Measurements from ENCODE around the gene CREBRF. TPM values are rescaled to one million over a fixed set of nuclear protein-coding genes. Genes with fewer than 3 reads are reported as not detected.

Gene CREBRF
- total RNA-seq, 2 experiments from 2014 or later = 92.7 to 99.6 TPM

DNA sequence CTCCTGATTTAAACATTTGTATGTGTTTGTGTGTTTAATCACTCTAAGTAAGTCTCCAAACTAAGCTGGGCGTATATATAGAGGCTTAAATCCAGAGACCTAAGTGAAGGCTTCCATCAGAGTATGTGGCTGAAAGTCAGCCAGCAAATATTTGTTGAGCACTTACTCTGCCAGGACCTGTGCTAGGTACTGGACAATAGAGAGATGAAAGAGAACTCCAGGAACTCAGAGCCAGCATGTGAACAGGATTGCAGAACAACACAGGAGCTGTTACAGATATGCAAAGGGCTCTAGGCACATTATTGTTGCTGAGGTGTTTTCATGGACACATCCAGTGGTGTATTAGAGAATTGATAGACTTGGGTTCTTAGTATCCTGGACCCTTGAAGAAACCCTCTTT, 83.5 kb downstream of the CREBRF start:
- Mint-ChIP-seq H3K4me3 (no peak overlapping the region), H3K27ac (no peak overlapping the region), H3K9me3 (no peaks in the 10 kb centered on the region), H3K4me1 (ENCODE audit: low read depth) (peaks cover 7% of the 10 kb centered on the region), H3K36me3 (ENCODE audit: low read depth) (peaks cover 29% of the 10 kb centered on the region), H3K27me3 (no peaks in the 10 kb centered on the region)
- POLR2A ChIA-PET = interaction anchor here (1.6 to 2.9 kb wide), 2 partner anchors 82 to 156 kb away, joined by 8 to 10 read pairs; partner anchors contain the start of gene ATP6V0E1
- no peaks in the 10 kb centered on the region for H3K4me1 ChIP-seq (ENCODE audit: insufficient read depth, low read length)
- TF ChIP-seq, protein P1, sequence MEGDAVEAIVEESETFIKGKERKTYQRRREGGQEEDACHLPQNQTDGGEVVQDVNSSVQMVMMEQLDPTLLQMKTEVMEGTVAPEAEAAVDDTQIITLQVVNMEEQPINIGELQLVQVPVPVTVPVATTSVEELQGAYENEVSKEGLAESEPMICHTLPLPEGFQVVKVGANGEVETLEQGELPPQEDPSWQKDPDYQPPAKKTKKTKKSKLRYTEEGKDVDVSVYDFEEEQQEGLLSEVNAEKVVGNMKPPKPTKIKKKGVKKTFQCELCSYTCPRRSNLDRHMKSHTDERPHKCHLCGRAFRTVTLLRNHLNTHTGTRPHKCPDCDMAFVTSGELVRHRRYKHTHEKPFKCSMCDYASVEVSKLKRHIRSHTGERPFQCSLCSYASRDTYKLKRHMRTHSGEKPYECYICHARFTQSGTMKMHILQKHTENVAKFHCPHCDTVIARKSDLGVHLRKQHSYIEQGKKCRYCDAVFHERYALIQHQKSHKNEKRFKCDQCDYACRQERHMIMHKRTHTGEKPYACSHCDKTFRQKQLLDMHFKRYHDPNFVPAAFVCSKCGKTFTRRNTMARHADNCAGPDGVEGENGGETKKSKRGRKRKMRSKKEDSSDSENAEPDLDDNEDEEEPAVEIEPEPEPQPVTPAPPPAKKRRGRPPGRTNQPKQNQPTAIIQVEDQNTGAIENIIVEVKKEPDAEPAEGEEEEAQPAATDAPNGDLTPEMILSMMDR (IDR thresholded peaks at IDR 0.05) = no peak
- no peaks in the 10 kb centered on the region for H3K27me3 ChIP-seq (ENCODE audit: control insufficient read depth in 1 of 2, insufficient read depth in 2 of 2, low read length in 2 of 2)
- intact Hi-C loops (cut with DNase I, micrococcal nuclease) = loop anchor here in 1 of 2 experiments (5.0 kb wide), 1 partner anchor 367 kb away; the partner anchor contains the start of gene DUSP1
- peaks cover 18% of the 10 kb centered on the region for H3K36me3 ChIP-seq (ENCODE audit: insufficient read depth, low read length)
- H3K9me3 ChIP-seq (ENCODE audit: control insufficient read depth in 1 of 2, insufficient read depth in 1 of 2, low read length in 2 of 2) = no peaks in the 10 kb centered on the region
- H3K27ac ChIP-seq (ENCODE audit: low read depth in 1 of 2, low read length in 2 of 2) = no peak overlapping the region
- DNase-seq (no peak), ATAC-seq (ENCODE audit: poor library complexity) (no peak)
- no peak overlapping the region for H3K4me3 ChIP-seq (ENCODE audit: low read length)
- CTCF ChIA-PET = no interaction called here

DNA sequence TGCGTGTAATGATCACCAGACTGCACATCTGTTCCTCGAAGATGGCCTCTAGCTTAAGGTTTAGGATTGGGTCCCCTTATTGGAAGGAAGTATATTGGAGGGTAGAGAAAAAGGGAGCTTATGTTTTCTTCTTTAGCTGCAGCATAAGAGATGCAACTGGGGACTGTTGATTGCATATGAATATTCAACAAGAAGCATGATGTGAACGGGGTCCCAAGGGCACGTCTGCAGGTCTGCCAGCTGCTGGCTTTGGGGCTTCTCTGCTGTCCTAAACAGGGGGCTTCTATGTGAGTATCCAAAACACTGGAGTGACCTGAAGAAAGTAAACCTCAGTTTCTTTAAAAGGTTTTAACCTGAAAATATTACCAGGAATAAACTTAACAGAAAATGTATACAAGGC, 84.6 kb downstream of the CREBRF start:
- DNase-seq (no peak), ATAC-seq (ENCODE audit: poor library complexity) (no peak)
- Mint-ChIP-seq H3K27ac (peak overlapping the region; percentile 21), H3K9me3 (no peaks in the 10 kb centered on the region), H3K4me1 (ENCODE audit: low read depth) (peaks cover 13% of the 10 kb centered on the region), H3K27me3 (no peaks in the 10 kb centered on the region), H3K36me3 (ENCODE audit: low read depth) (peaks cover 27% of the 10 kb centered on the region), H3K4me3 (no peak overlapping the region)
- ChIA-PET CTCF (no interaction called here), POLR2A (interaction anchor here (0.6 to 2.9 kb wide), 5 partner anchors 11 to 157 kb away, joined by 3 to 10 read pairs (median 3); partner anchors contain the start of gene ATP6V0E1)
- H3K27me3 ChIP-seq (ENCODE audit: control insufficient read depth in 1 of 2, insufficient read depth in 2 of 2, low read length in 2 of 2) = no peaks in the 10 kb centered on the region
- H3K9me3 ChIP-seq (ENCODE audit: control insufficient read depth in 1 of 2, insufficient read depth in 1 of 2, low read length in 2 of 2) = no peaks in the 10 kb centered on the region
- peaks cover 8% of the 10 kb centered on the region for H3K4me1 ChIP-seq (ENCODE audit: insufficient read depth, low read length)
- H3K27ac ChIP-seq (ENCODE audit: low read depth in 1 of 2, low read length in 2 of 2) = no peak overlapping the region
- H3K36me3 ChIP-seq (ENCODE audit: insufficient read depth, low read length) = peaks cover 9% of the 10 kb centered on the region
- H3K4me3 ChIP-seq (ENCODE audit: low read length) = no peak overlapping the region
- TF ChIP-seq, protein P1 (IDR thresholded peaks at IDR 0.05) = no peak
- intact Hi-C loops (cut with DNase I, micrococcal nuclease) = loop anchor here in 1 of 2 experiments (5.0 kb wide), 1 partner anchor 368 kb away; the partner anchor contains the start of gene DUSP1

DNA sequence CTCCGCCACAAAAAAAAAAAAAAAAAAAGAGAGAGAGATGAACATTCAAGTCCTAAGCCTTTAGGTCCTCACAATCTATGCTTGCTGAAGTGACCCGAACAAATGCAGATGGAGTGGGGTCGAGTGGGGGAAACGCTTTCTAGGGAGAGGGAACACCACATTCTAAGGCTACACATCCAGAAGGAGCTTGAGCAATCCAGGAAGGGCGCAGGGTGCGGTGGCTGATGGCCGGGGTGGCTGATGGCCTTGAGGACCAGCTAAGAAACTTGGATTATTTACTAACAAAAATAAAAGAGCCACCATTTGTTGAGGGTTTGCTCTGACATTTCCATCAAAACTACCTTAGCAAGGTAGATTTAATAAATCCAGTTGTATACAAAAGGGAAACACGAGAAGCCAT, 87.4 kb downstream of the CREBRF start:
- no peaks in the 10 kb centered on the region for H3K27me3 ChIP-seq (ENCODE audit: control insufficient read depth in 1 of 2, insufficient read depth in 2 of 2, low read length in 2 of 2)
- H3K27ac ChIP-seq (ENCODE audit: low read depth in 1 of 2, low read length in 2 of 2) = no peak overlapping the region
- DNase-seq = peak in 1 of 14 experiments; percentile 16
- H3K27ac Mint-ChIP-seq = no peak overlapping the region
- ChIA-PET POLR2A (interaction anchor here (1.1 to 3.1 kb wide), 3 partner anchors 86 to 160 kb away, joined by 3 to 56 read pairs (median 19); partner anchors contain the start of gene ATP6V0E1), CTCF (interaction anchor here (0.7 to 2.7 kb wide), 4 partner anchors 8 to 160 kb away, joined by 3 to 17 read pairs (median 8); partner anchors contain the start of gene ATP6V0E1)
- no peak for ATAC-seq (ENCODE audit: poor library complexity)
- TF ChIP-seq, protein P1 (IDR thresholded peaks at IDR 0.05) = no peak
- peaks cover 8% of the 10 kb centered on the region for H3K4me1 ChIP-seq (ENCODE audit: insufficient read depth, low read length)
- H3K9me3 ChIP-seq (ENCODE audit: control insufficient read depth in 1 of 2, insufficient read depth in 1 of 2, low read length in 2 of 2) = no peaks in the 10 kb centered on the region
- H3K4me3 Mint-ChIP-seq = no peak overlapping the region
- no peaks in the 10 kb centered on the region for H3K9me3 Mint-ChIP-seq
- no peak overlapping the region for H3K4me3 ChIP-seq (ENCODE audit: low read length)
- H3K36me3 ChIP-seq (ENCODE audit: insufficient read depth, low read length) = peaks cover 20% of the 10 kb centered on the region
- H3K4me1 Mint-ChIP-seq (ENCODE audit: low read depth) = peaks cover 13% of the 10 kb centered on the region
- no peaks in the 10 kb centered on the region for H3K27me3 Mint-ChIP-seq
- peaks cover 27% of the 10 kb centered on the region for H3K36me3 Mint-ChIP-seq (ENCODE audit: low read depth)
- intact Hi-C loops (cut with DNase I, micrococcal nuclease) = loop anchor here in 1 of 2 experiments (5.0 kb wide), 1 partner anchor 371 kb away; the partner anchor contains the start of gene DUSP1

Measured in CD4-positive, alpha-beta T cell (primary cell).